ENCODE results near the gene SKAP2. TPM values are rescaled to one million over a fixed set of nuclear protein-coding genes. Genes with fewer than 3 reads are reported as not detected.

The SKAP2 gene
- total RNA-seq, 4 donors from 2014 or later, result 13.2 to 18.2 (median 15.0) TPM

DNA sequence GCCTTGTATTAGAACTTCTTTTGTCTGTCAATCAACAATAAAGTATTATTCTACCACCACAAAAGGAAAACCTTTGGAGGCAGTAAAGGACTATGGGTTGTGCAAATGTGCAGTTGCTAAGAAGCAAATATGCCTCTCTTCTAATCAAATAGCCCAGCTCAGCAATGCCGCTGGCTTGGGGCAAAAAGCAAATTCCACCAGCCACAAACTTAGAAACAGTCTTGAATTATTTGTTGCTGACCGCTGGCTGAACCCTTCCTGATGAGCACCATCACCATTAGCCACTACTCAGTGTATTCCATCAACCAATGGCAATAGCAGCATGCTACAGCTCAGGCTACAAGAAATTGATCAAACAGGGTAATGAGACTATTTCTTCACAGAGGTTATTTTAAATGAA, 51.0 kb downstream of the SKAP2 start:
- no peak overlapping the region for H3K4me3 ChIP-seq (ENCODE audit: low read depth, poor library complexity, severe bottlenecking)
- intact Hi-C loops (cut with DNase I; ENCODE audit: low total_unique reads), result no loop called here
- DNase-seq (ENCODE audit: low spot score in 2 of 2), result no peak
- TF ChIP-seq, protein P1, sequence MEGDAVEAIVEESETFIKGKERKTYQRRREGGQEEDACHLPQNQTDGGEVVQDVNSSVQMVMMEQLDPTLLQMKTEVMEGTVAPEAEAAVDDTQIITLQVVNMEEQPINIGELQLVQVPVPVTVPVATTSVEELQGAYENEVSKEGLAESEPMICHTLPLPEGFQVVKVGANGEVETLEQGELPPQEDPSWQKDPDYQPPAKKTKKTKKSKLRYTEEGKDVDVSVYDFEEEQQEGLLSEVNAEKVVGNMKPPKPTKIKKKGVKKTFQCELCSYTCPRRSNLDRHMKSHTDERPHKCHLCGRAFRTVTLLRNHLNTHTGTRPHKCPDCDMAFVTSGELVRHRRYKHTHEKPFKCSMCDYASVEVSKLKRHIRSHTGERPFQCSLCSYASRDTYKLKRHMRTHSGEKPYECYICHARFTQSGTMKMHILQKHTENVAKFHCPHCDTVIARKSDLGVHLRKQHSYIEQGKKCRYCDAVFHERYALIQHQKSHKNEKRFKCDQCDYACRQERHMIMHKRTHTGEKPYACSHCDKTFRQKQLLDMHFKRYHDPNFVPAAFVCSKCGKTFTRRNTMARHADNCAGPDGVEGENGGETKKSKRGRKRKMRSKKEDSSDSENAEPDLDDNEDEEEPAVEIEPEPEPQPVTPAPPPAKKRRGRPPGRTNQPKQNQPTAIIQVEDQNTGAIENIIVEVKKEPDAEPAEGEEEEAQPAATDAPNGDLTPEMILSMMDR (IDR thresholded peaks at IDR 0.05), result no peak
- TF ChIP-seq POLR2A (IDR thresholded peaks at IDR 0.05), result no peak
- 73 to 91% methylated on average over 2 of the region's 2 CpGs for WGBS, 2 donors

DNA sequence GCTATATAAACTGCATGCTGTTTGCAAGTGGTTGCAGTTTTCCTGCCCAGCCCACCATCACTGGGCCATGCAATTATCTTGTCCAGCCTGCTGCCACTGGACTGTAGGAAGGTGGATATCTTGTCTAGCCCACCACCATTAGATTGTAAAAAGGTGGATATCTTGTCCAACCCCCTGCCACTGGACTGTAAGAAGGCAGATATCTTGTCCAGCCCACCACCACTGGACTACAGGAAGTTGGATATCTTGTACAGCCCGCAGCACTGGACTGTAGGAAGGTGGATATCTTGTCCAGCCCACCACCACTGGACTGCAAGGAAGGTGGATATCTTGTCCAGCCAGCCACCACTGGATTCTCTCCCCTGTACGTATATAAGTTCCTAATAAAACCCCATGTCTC, 69.8 kb downstream of the SKAP2 start:
- 70 to 95% methylated on average over 2 of the region's 2 CpGs for WGBS, 2 donors

DNA sequence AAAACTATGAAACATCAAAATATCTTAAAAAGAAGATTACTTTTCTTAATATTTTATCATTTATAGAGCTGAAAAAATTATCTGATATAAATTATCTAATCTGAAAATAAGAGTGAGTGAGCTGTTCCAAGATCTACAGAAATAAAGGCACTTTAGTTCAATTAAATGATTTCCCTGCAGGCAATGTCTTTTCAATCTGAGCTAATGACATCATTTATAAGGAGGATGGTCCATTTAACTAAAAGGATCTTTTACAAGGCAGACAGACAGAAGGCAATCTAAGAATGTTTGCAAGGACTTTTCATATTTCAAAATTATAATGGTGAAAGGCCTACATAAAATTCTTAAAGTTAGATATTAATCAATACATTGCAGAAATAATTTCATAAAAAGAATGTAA, 71.8 kb downstream of the SKAP2 start:
- H3K4me3 ChIP-seq (ENCODE audit: low read depth, poor library complexity, severe bottlenecking), result no peak overlapping the region
- TF ChIP-seq, protein P1 (IDR thresholded peaks at IDR 0.05), result no peak
- TF ChIP-seq POLR2A (IDR thresholded peaks at IDR 0.05), result no peak
- intact Hi-C loops (cut with DNase I; ENCODE audit: low total_unique reads), result no loop called here
- no peak for DNase-seq (ENCODE audit: low spot score in 2 of 2)

More for the DNA sequence above, 69.8 kb downstream of the SKAP2 start:
- no peak overlapping the region for H3K4me3 ChIP-seq (ENCODE audit: low read depth, poor library complexity, severe bottlenecking)
- intact Hi-C loops (cut with DNase I; ENCODE audit: low total_unique reads), result no loop called here
- TF ChIP-seq, protein P1 (IDR thresholded peaks at IDR 0.05), result no peak
- TF ChIP-seq POLR2A (IDR thresholded peaks at IDR 0.05), result no peak
- DNase-seq (ENCODE audit: low spot score in 2 of 2), result no peak

DNA sequence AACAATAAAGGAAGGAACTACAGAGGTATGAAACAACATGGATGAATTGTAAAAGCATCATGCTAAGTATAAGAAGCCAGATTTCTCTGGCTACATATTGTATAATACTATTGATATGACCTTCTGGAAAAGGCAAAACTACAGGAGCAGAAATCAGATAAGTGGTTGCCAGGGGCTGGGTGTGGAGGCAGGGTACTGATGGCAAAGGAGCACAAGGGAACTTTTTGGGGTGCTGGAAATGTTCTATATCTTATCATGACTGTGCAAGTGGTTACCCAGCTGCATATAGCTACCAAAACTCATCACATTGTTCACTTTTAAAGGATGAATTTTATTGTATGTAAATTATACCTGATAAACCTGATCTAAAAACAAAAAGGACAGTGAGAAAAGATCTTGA, 72.4 kb downstream of the SKAP2 start:
- intact Hi-C loops (cut with DNase I; ENCODE audit: low total_unique reads), result no loop called here
- TF ChIP-seq, protein P1 (IDR thresholded peaks at IDR 0.05), result no peak
- no peak for TF ChIP-seq POLR2A (IDR thresholded peaks at IDR 0.05)
- no peak for DNase-seq (ENCODE audit: low spot score in 2 of 2)
- H3K4me3 ChIP-seq (ENCODE audit: low read depth, poor library complexity, severe bottlenecking), result no peak overlapping the region

DNA sequence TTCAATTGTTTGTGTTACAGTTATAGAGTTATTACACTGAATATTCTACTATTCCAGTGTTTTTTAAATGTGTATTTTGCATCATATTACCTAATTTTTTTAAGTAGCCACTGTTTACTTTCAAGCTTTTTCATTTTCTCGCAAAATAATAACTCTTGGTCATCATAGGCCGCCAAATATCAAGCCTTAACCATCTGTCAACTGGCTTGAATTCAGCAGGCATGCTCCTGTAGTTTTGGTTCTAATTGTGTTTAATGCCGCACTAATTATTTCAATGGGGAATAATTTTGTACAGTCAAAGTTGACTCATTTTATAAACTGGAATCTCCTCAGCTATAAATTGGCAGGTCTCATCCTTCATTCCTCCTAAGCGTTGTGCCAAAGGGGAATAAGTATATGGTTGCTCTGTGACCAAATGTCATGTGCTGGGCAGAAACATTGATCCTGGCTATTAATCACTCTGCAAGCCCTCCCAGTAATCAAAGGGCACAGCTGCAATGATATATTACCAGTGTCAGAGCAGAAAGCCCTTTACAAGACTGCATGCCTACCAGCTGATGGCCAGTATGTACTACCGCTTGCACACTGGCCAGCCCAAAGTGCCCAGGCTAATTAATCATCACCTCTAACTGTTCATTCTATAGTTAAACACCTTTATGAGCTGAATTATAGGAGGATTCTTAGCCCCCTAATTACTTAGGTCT, 74.8 kb downstream of the SKAP2 start:
- no peak for TF ChIP-seq POLR2A (IDR thresholded peaks at IDR 0.05)
- TF ChIP-seq, protein P1 (IDR thresholded peaks at IDR 0.05), result no peak
- no peak for DNase-seq (ENCODE audit: low spot score in 2 of 2)
- WGBS, 2 donors, result 66 to 71% methylated on average over 5 of the region's 5 CpGs
- intact Hi-C loops (cut with DNase I; ENCODE audit: low total_unique reads), result no loop called here
- H3K4me3 ChIP-seq (ENCODE audit: low read depth, poor library complexity, severe bottlenecking), result no peak overlapping the region

DNA sequence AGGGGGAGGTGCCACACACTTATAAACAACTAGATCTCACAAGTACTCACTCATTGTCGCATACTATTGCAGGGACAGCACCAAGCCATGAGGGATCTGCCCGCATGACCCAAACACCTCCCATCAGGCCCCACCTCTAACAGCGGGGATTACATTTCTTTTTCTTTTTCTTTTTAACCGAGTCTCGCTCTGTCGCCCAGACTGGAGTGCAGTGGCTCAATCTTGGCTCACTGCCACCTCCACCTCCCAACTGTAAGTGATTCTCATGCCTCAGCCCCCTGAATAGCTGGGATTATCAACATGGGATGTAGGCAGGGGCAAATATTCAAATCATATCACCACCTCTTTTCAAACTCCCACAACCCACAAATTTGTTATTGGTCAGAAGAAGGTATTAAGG, 76.7 kb downstream of the SKAP2 start:
- no peak for DNase-seq (ENCODE audit: low spot score in 2 of 2)

More for the DNA sequence above, 76.7 kb downstream of the SKAP2 start:
- intact Hi-C loops (cut with DNase I; ENCODE audit: low total_unique reads), result no loop called here
- 82 to 89% methylated on average over 6 of the region's 6 CpGs for WGBS, 2 donors
- TF ChIP-seq, protein P1 (IDR thresholded peaks at IDR 0.05), result no peak
- TF ChIP-seq POLR2A (IDR thresholded peaks at IDR 0.05), result no peak
- no peak overlapping the region for H3K4me3 ChIP-seq (ENCODE audit: low read depth, poor library complexity, severe bottlenecking)

All from lower leg skin (tissue), 4 donors.